Ishikawa (cell line): ENCODE measurements around the gene CACNA1C.

Source experiments
- EP300 ChIP-seq: IDR thresholded peaks from 2 replicates; pipeline ENCODE4 v1.6.1; 2012; ENCODE audit warnings: borderline replicate concordance
- RAD21 ChIP-seq: IDR thresholded peaks from 2 replicates; pipeline ENCODE4 v1.6.1; 2012; ENCODE audit warnings: low read depth
- USF1 ChIP-seq: IDR thresholded peaks from 2 replicates; pipeline ENCODE4 v1.6.1; 2012

DNA sequence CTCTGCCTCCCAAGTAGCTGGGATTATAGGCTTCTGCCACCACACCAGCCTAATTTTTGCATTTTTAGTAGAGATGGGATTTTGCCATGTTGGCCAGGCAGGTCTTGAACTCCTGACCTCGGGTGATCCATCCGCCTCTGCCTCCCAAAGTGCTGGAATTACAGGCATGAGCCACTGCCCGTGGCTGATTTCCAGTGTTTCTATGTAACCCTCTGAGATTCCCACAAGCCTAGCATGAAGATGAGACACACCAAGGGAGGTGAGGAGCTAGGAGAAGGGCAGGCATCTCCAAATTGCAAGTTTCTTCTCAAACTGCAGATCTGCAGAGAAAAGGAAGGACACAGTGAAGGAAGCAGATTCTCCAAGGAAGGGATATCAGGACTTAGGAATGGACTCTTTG is 125.0 kb downstream of the CACNA1C start:
- TF ChIP-seq EP300 (no peak), USF1 (no peak), RAD21 (no peak)
